ENCODE measurements around the gene CCDC183. TPM values are rescaled to one million over a fixed set of nuclear protein-coding genes. Genes with fewer than 3 reads are reported as not detected.

The CCDC183 gene
- total and polyA plus RNA-seq, 4 donors = 0.20 to 1.8 (median 1.0) TPM

- no peaks in the 10 kb centered on the region for H3K27me3 ChIP-seq (ENCODE audit: control insufficient read depth in 4 of 4, insufficient read depth in 4 of 4, low read length in 3 of 4)
- no peak overlapping the region for H3K9ac ChIP-seq (ENCODE audit: low read depth in 1 of 2, low read length in 2 of 2)
- peaks cover 5 to 52% (median 17%) of the 10 kb centered on the region in 4 donors for H3K36me3 ChIP-seq (ENCODE audit: control insufficient read depth in 4 of 4, insufficient read depth in 3 of 4, low read depth in 1 of 4, low read length in 3 of 4)
- TF ChIP-seq NR2F2 (IDR thresholded peaks at IDR 0.05) = no peak
- H3K4me1 ChIP-seq (ENCODE audit: control insufficient read depth in 4 of 4, insufficient read depth in 4 of 4, low read length in 3 of 4) = no peaks in the 10 kb centered on the region
- WGBS = 95% methylated on average over 44 of the region's 44 CpGs
- H3K27ac ChIP-seq (ENCODE audit: low read depth in 1 of 2, low read length in 2 of 2) = no peak overlapping the region
- H3K9me3 ChIP-seq (ENCODE audit: control insufficient read depth in 4 of 4, low read length in 3 of 4) = no peaks in the 10 kb centered on the region
- H3K4me3 ChIP-seq (ENCODE audit: low read depth in 1 of 3, low read length in 3 of 3) = no peak overlapping the region
- DNase-seq (ENCODE audit: low spot score) = no peak
These were observed 29.4 kb downstream of the CCDC183 start for GRCh38 chr9:136825295-136826187.

GRCh38 chr9:136826188-136826541 is 30.0 kb downstream of the CCDC183 start:
- no peaks in the 10 kb centered on the region for H3K9me3 ChIP-seq (ENCODE audit: control insufficient read depth in 4 of 4, low read length in 3 of 4)
- H3K27ac ChIP-seq (ENCODE audit: low read depth in 1 of 2, low read length in 2 of 2) = no peak overlapping the region
- H3K4me3 ChIP-seq (ENCODE audit: low read depth in 1 of 3, low read length in 3 of 3) = no peak overlapping the region
- TF ChIP-seq ZBTB33 (IDR thresholded peaks at IDR 0.05) = no peak
- no peak for TF ChIP-seq REST (IDR thresholded peaks at IDR 0.05)
- TF ChIP-seq MAX (IDR thresholded peaks at IDR 0.05) = no peak
- no peak for TF ChIP-seq EGR1 (IDR thresholded peaks at IDR 0.05; ENCODE audit: low read depth in 2 of 2)
- no peak for TF ChIP-seq CTCF (IDR thresholded peaks at IDR 0.05; ENCODE audit: low read depth, low read length, missing input control)
- no peak for TF ChIP-seq RAD21 (IDR thresholded peaks at IDR 0.05)
- no peak for TF ChIP-seq ATF3 (IDR thresholded peaks at IDR 0.05)
- no peak for TF ChIP-seq RXRA (IDR thresholded peaks at IDR 0.05)
- no peak for TF ChIP-seq JUND (IDR thresholded peaks at IDR 0.05)
- no peak for TF ChIP-seq SP1 (IDR thresholded peaks at IDR 0.05)
- no peak for TF ChIP-seq YY1 (IDR thresholded peaks at IDR 0.05)
- TF ChIP-seq FOXA1 (IDR thresholded peaks at IDR 0.05) = no peak
- TF ChIP-seq HNF4A (conservative IDR thresholded peaks at IDR 0.05) = no peak
- no peak for TF ChIP-seq HNF4G (IDR thresholded peaks at IDR 0.05)
- no peak for TF ChIP-seq FOXA2 (IDR thresholded peaks at IDR 0.05)
- TF ChIP-seq GABPA (IDR thresholded peaks at IDR 0.05 in 1 of 2, conservative IDR thresholded peaks at IDR 0.05 in 1 of 2) = no peak
- no peak for TF ChIP-seq NR2F2 (IDR thresholded peaks at IDR 0.05)
- no peak for TF ChIP-seq TAF1 (conservative IDR thresholded peaks at IDR 0.05)
- H3K27me3 ChIP-seq (ENCODE audit: control insufficient read depth in 4 of 4, insufficient read depth in 4 of 4, low read length in 3 of 4) = no peaks in the 10 kb centered on the region
- no peak for DNase-seq (ENCODE audit: low spot score)
- no peak overlapping the region for H3K9ac ChIP-seq (ENCODE audit: low read depth in 1 of 2, low read length in 2 of 2)
- no peaks in the 10 kb centered on the region for H3K4me1 ChIP-seq (ENCODE audit: control insufficient read depth in 4 of 4, insufficient read depth in 4 of 4, low read length in 3 of 4)
- 97% methylated on average over 17 of the region's 17 CpGs for WGBS
- H3K36me3 ChIP-seq (ENCODE audit: control insufficient read depth in 4 of 4, insufficient read depth in 3 of 4, low read depth in 1 of 4, low read length in 3 of 4) = peaks cover 5 to 59% (median 20%) of the 10 kb centered on the region in 4 donors
